Right forelimb (tissue), 1 donor: ENCODE data around the gene E4F1.

Source experiments
- DNase-seq: peaks from one replicate; pipeline ENCODE4 v3.0.0-alpha.2; 2018

The E4F1 gene

DNA sequence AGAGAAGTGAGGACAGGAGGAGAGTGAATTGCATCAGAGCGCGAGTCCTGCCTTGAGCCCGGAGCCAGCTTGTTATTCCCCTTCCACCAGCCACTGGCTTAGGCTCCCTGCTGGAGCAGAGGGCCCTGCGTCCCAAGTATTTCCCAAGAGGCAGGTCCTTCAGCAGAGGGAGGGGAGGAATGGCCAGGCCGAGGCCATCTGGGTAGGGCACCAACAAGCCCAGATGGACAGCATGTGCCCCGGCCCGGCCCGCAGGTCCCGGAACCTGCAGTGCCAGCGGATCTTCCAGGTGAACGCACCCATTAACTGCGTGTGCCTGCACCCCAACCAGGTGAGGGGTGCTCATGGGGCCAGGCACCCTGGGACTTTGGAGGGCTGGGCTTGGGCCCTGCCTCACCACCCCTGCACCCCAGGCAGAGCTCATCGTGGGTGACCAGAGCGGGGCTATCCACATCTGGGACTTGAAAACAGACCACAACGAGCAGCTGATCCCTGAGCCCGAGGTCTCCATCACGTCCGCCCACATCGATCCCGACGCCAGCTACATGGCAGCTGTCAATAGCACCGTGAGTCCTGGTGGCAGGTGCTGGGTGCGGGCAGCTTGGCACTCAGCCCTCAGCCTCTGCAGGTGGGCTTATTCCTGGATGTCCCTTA, 16.5 kb upstream of the E4F1 start:
- DNase-seq = no peak

DNA sequence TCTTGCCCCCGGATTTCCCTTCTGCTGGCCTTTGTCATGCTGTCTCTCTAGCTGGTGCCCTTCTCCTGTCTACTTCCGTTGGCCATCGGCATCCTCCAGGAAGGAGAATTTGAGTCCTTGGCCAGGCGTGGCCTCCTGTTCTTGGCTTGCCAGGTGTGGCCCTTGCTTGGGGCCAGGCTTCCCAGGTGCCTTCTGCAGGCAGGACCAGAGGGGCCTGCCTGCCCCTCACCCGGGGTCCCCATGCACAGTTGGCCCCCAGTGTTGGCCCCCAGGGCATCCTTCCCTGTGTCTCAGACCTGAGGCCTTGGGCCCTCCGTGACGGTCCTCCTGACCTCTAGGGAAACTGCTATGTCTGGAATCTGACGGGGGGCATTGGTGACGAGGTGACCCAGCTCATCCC, 15.5 kb upstream of the E4F1 start:
- DNase-seq = no peak

- DNase-seq = no peak
Observed at GRCh38 chr16:2208308-2208707, 15.1 kb upstream of the E4F1 start.

DNA sequence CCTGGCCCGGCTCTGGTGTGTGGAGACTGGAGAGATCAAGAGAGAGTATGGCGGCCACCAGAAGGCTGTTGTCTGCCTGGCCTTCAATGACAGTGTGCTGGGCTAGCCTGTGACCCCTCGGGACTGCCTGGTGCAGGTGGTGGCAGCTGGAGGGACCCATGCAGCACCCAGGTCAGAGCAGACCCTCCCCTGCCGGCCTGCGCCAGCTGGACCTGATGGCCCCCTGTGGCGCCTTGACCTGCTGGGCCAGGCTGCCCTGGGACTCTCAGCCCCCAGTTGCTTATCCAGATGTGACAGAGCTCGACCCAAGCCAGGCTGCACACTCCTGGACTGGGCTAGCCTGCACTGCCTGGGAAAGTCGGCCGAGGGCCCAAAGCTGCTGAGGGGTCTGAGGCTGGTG, 14.6 kb upstream of the E4F1 start:
- no peak for DNase-seq

DNA sequence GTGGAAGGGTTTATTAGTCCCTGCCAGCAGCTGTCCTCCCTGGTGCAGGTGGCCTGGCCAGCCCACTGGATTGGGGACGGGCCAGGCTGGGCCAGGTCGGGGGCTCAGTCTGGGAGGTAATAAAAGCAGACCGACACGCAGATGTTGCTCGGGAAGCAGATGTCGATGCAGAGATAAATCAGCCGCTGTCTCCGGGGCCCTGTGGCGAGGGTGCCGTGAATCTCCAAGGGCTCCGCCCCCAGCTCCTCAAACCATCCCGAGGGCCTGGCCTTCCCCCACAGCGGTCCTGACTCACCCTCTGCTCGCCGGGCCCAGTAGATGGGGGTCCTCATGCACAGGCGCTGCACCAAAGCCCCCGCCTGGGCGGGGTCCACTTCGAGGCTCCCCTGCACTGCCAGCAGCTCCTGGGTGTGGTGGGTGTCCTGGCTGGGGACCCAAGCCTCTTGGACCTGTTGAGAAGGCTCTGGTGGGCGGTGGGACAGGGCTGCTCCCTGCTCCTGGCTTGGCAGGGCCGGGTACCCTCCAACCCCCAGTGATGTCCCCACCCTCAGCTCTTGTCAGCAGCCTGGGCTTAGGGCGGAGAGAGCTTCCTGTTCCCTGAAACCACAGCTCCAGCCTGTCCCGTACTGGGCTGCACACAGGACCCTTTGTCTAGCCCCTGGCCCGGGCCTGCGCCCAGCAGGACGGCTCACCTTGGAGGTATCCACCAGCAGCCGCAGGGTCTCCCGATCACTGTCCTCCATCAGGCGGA, 14.0 kb upstream of the E4F1 start:
- no peak for DNase-seq

DNA sequence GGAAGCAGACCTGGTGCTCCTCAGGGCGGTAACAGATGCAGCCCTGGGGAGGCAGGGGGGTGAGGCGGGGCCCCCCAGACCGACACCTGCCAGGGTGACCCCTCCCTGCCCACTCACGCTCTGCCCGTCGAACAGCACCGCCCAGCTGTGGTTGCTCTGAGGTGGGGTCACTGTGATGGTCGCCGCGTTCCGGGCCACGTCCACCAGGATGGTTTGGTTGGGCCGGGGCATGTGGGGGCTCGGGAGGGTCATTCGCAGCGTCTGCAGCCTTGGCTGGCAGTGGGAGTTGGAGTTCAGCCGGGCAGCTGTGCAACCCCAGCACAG, 13.4 kb upstream of the E4F1 start:
- DNase-seq = no peak

- DNase-seq = no peak
Observed at GRCh38 chr16:2210386-2211365, 12.7 kb upstream of the E4F1 start, which contains the start of gene BRICD5. TSS of gene BRICD5 (minus strand) at chr16:2210863. CDS start at chr16:2210833, 30 bp downstream.

GRCh38 chr16:2211923-2212347, 11.5 kb upstream of the E4F1 start:
- no peak for DNase-seq

DNA sequence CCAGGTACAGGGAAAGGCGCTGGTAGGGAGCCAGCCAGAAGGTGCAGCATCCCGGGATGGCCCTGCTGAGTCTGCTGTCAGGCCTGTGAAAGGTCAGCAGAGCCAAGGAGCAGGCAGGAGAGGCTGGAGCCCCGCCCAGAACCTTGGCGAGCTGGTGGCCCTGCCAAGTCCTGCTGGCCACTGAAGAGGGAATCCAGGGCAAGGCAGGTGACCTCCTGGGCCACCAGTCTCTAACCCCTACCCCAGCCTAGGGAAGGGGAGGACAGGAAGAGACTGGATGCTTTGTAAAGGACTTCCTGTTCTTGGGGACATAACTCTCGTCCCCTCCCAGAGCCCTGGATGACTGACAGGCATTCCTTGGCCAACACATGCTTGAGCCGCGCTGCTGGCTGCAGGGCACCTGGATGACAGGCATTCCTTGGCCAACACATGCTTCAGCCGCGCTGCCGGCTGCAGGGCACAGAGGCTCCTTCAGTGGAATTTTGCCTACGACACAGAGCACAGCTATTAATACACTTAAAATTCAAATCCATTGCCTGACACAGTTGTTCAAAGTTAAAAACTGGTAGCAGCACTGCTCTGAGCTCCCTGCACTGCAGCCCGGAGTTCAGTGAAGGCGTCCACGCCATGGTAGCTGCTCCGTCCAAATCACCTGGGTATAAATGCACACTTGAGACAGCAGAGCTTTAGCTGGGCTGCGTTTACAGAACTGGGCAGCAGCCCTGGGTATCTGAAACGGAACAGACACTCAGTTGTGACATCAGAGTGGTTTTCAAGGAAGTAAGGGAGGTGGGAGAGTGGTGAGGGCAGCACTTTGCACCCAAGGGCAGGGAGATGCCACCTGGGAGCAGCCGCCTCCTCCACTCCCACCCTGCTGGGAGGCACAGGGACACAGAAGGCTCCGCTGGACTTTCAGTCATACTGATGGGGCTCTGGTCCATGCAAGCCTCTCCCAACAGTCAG, 10.7 kb upstream of the E4F1 start:
- DNase-seq = no peak

DNA sequence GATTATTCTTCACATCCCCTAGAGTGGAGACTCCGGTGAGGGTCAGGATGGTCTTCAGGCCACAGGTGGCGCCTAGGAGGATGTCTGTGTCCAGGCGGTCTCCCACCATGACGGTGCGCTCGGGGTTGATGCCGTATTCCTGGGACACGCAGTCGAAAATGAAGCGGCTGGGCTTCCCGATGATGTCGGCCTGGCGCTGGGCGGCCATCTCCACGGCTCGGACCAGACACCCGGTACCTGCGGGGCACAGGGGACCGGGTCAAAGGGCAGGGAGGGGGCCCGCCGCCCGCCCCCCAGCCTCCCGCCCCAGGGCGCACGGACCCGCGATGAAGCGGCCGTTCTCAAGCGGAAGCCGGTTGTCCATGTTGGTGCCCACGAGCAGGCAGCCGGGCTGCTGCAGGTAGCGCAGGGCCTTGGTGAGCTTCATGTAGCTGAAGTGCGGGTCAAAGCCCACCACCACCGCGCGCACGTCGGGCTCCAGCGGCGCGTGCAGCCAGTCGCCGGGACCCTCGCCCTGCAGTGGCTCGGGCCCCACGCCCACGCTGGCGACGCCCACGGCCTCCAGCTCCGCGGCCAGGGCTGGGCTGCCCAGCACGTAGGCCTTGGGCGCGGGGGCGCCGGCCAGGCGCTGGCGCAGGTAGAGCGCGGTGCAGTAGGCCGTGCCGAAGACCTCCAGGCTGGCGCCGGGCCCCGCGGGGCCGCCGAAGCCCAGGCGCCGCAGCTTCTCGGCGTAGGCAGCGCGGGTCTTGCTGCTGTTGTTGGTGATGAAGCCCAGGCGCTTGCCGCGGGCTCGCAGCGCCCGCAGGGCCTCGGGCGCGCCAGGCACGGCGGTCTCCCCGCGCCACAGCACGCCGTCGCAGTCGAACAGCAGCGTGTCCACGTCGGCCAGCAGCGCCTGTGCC, 9.3 kb upstream of the E4F1 start:
- DNase-seq = no peak

DNA sequence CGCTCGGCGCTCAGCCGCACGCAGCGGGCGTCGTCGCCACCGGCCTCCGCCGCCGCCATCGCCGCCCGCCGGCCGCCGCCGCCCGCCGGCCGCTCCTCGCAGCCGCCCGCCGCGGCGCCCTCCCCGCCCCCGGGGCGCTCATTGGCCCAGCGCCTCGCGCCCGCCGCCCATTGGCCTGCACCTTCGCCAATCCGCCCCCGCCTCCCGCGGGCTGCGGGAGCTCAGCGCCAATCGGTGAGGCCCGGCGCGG, 8.7 kb upstream of the E4F1 start, which contains the start of gene PGP:
PGP (minus strand) TSS at position 122 of the 250 bp plus-strand sequence; CDS start at position 59, 63 bp downstream.
- DNase-seq = no peak

GRCh38 chr16:2216330-2216729, 7.1 kb upstream of the E4F1 start:
- DNase-seq = no peak

GRCh38 chr16:2223942-2224486, 623 bp downstream of the E4F1 start:
- no peak for DNase-seq

GRCh38 chr16:2226245-2226793, 2.9 kb downstream of the E4F1 start:
- DNase-seq = no peak

DNA sequence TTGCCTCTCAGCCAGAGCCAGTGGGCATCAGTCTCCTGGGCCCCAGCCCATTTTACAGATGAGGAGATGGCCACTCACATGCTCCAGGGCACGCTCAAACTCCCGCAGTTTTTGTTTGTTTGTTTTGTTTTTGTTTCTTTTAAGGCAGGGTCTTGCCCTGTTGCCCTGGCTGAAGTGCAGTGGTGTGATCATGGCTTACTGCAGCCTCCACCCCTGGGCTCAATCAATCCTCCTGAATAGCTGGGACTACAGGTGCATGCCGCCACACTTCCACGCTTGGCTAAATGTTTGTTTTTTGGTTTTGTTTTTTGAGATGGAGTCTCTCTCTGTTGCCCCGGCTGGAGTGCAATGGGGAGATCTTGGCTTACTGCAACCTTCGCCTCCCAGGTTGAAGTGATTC, 3.5 kb downstream of the E4F1 start:
- no peak for DNase-seq

DNA sequence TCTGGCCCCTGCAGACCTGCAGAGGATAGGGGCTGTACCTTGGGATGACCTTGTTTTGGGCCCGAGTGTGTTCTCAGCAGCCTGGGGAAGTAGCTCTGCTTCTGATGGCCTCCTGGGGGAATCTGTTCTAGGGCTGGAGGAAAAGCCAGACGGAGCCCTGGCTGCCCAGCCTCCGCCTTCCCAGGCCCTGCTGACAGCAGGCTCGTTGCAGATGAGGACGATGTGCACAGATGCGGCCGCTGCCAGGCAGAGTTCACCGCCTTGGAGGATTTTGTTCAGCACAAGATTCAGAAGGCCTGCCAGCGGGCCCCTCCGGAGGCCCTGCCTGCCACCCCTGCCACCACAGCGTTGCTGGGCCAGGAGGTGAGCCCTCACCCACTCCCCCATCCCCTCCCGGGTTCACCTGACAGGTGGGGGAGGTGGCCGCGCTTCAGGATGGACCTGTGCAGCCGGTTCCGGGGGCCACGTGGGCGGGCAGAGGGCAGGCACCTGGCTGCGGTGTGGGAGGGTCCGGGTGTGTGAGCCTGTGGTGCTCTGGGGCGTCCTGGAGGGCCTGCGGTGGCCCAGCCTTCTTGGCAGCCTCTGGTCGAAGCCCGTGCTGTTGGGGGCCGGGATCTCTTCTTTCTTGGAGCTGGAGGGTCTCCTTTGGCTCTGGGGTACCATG, 4.9 kb downstream of the E4F1 start:
- no peak for DNase-seq

- DNase-seq = no peak
Observed at GRCh38 chr16:2229091-2229490, 5.7 kb downstream of the E4F1 start.

DNA sequence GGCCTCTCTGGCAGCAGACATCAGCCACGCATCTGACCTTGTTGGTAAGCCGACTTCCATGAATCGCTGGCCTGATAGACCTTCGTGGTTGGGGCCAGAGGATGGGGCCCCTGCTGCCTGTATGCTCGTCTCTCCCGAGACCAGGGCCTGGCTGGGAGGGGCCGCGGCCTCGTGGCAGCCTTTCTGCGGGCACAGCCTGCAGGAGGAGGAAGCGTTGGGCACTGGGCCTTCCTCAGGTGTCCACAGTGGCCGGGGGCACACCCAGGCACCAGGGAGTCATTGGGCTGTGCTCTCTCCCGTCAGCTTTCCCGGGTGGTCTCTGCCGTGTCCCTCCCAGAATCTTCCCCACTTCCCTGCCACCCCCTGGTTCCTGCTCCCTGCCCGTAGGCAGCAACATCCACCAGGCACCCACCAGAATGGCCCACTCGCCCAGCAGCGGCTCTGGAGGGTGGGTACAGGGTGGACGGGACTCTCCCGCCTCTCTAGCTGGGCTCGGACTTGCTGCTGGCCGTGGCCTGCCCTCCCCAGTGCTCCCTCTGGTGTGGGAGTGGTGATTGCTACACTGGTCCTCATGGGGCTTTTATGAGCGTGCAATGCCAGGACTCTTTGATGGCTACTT, 6.3 kb downstream of the E4F1 start:
- no peak for DNase-seq

DNA sequence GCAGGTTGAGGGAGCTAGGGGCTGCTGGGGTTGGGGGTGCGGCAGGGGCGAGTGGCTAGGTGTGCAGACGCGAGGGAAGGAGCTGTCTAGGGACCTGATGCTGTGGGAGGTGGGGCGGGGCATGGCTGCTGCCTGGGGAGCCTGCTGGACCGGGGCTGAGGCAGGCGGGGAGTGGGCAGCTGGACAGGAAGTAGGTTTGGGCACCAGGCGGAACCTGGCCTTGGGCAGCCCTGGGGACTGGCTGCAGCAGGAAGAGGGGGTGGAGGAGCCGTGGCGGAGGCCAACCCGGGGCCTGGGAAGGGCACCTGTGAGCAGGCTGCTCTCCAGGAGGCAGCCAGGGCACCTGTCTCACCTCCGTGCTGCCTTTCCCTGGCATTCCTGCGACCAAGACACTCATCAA, 7.0 kb downstream of the E4F1 start:
- DNase-seq = no peak
